Parathyroid adenoma (tissue), 2 donors: ENCODE measurements around the gene BOLA3.

Experiments used
- H2AFZ ChIP-seq: fragments of 300-600 bp; sonication (generic); one replicate; pipeline ENCODE4 v1.7.0; 2017; ENCODE audit warnings: antibody characterized with exemption, mild to moderate bottlenecking
- H3K27ac ChIP-seq: fragments of 300-600 bp; sonication (generic); one replicate; pipeline ENCODE4 v1.7.0; 2017
- H3K27me3 ChIP-seq: fragments of 300-600 bp; sonication (generic); one replicate; pipeline ENCODE4 v1.7.0; 2017; ENCODE audit warnings: low read length; ENCODE audit not compliant: control insufficient read depth, insufficient read depth
- H3K36me3 ChIP-seq: fragments of 300-600 bp; sonication (generic); one replicate; pipeline ENCODE4 v1.7.0; 2017; ENCODE audit warnings: low read length; ENCODE audit not compliant: control insufficient read depth, insufficient read depth
- H3K4me1 ChIP-seq: fragments of 300-600 bp; sonication (generic); one replicate; pipeline ENCODE4 v1.7.0; 2017; ENCODE audit warnings: control low read depth
- H3K4me2 ChIP-seq: fragments of 300-600 bp; sonication (generic); one replicate; pipeline ENCODE4 v1.7.0; 2017; ENCODE audit warnings: low read length
- H3K4me3 ChIP-seq: fragments of 300-600 bp; sonication (generic); one replicate; pipeline ENCODE4 v1.7.0; 2017; ENCODE audit warnings: low read depth, low read length
- H3K79me2 ChIP-seq: fragments of 300-600 bp; sonication (generic); one replicate; pipeline ENCODE4 v1.7.0; 2017; ENCODE audit warnings: control low read depth
- H3K9ac ChIP-seq: fragments of 300-600 bp; sonication (generic); one replicate; pipeline ENCODE4 v1.7.0; 2017; ENCODE audit warnings: mild to moderate bottlenecking
- H3K9me3 ChIP-seq: fragments of 300-600 bp; sonication (generic); one replicate; pipeline ENCODE4 v1.7.0; 2017; ENCODE audit warnings: low read length; ENCODE audit not compliant: control insufficient read depth
- TF ChIP-seq, protein P1 (sequence below): fragments of 300-600 bp; sonication (generic); IDR thresholded peaks from one replicate; pipeline ENCODE4 v1.7.0; 2017; ENCODE audit warnings: antibody characterized with exemption, mild to moderate bottlenecking
- donor health status: primary hyperparathyroidism.

Gene BOLA3

DNA sequence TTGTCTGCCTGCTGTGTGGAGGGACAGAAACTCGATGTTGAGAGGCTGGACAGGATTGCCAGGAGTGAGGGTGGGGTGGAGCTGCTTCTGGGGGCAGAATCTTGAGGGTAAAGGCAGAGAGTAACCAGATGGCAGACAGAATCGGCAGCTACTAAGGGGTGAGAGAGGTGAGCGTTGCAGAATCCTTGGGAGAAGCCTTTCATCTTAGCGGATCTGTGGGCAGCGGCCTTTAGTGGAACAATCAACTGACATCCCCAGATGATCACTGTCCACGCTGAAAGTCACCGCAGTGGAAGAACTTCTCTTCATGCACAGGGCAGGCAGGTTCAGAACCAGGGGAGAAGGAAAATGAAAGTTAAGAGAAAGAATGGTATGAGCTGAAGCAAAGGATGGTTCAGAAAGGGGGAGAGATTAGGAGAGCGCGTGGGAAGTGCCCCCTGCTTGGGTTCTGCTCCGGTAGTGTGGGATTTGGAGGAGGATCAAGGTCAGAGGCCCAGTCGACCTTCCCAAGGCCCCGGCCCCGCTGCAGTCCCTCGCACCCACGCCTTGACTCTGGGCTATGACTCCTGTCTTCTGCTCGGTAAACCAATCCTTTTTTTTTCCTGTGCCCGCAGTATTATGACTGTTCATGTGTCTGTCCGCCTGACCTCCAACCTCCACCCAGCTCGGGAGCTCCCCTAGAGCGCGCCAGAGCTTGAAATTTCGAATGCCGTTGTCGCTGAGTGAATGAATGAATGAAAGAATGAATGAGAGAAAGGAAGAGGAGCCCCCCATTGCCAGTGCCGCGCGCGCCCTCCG, 584 bp downstream of the BOLA3 start:
- H3K4me2 ChIP-seq, result peak overlapping the region; percentile 68
- TF ChIP-seq, protein P1, sequence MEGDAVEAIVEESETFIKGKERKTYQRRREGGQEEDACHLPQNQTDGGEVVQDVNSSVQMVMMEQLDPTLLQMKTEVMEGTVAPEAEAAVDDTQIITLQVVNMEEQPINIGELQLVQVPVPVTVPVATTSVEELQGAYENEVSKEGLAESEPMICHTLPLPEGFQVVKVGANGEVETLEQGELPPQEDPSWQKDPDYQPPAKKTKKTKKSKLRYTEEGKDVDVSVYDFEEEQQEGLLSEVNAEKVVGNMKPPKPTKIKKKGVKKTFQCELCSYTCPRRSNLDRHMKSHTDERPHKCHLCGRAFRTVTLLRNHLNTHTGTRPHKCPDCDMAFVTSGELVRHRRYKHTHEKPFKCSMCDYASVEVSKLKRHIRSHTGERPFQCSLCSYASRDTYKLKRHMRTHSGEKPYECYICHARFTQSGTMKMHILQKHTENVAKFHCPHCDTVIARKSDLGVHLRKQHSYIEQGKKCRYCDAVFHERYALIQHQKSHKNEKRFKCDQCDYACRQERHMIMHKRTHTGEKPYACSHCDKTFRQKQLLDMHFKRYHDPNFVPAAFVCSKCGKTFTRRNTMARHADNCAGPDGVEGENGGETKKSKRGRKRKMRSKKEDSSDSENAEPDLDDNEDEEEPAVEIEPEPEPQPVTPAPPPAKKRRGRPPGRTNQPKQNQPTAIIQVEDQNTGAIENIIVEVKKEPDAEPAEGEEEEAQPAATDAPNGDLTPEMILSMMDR, result no peak
- peak overlapping the region; percentile 83 for H3K4me3 ChIP-seq
- peaks cover 3% of the 10 kb centered on the region for H3K4me1 ChIP-seq
- H3K36me3 ChIP-seq, result no peaks in the 10 kb centered on the region
- peak overlapping the region; percentile 94 for H2AFZ ChIP-seq
- H3K9ac ChIP-seq, result peak overlapping the region; percentile 9
- H3K27me3 ChIP-seq, result no peaks in the 10 kb centered on the region
- peaks cover 2% of the 10 kb centered on the region for H3K79me2 ChIP-seq
- no peaks in the 10 kb centered on the region for H3K9me3 ChIP-seq
- no peak overlapping the region for H3K27ac ChIP-seq

- Histone ChIP-seq H3K4me3 (no peak overlapping the region), H3K27ac (no peak overlapping the region), H3K4me1 (no peaks in the 10 kb centered on the region), H3K4me2 (no peak overlapping the region), H3K79me2 (peaks cover 8% of the 10 kb centered on the region), H3K9me3 (no peaks in the 10 kb centered on the region), H3K36me3 (no peaks in the 10 kb centered on the region), H2AFZ (no peak overlapping the region), H3K27me3 (no peaks in the 10 kb centered on the region), H3K9ac (no peak overlapping the region)
- TF ChIP-seq, protein P1, result no peak
Measured at GRCh38 chr2:74142340-74142739, 5.4 kb downstream of the BOLA3 start.

DNA sequence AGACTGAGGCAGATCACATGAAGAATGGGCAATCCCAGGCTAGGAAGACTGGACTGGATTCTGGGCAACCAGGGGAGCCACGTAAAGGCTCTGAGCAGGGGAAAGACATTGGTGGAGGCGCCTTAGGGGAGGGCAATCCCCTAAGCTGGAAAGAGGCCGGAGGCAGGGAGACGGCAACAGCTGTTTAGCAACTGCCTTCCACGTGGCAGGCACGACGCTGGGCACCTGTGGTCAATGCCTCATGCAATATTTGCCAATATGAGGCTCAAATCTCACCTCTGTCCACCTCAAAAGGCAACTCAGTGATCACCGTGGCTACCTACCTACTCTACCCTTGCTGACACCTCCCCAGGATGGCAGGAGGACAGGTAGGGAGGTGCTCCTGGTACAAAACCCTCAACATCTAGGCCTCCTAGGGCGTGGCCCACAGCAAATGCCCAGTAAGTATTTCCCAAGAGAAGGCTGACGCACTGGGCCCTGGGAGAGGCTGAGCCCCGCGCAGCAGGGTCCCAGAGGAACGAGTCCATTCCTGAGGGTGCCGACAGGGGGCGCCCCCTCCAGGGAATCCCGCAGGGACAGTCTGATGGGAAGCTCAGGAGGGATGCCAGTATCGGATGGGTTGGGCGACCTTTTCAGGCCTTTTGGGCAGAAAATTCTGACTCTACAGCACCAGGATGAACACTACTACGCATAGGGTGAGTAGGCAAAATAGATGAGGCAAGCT, 8.9 kb downstream of the BOLA3 start:
- H3K9me3 ChIP-seq, result no peaks in the 10 kb centered on the region
- H3K79me2 ChIP-seq, result peaks cover 6% of the 10 kb centered on the region
- no peak overlapping the region for H3K4me3 ChIP-seq
- no peaks in the 10 kb centered on the region for H3K27me3 ChIP-seq
- H3K36me3 ChIP-seq, result no peaks in the 10 kb centered on the region
- no peak overlapping the region for H3K4me2 ChIP-seq
- H3K27ac ChIP-seq, result no peak overlapping the region
- H3K4me1 ChIP-seq, result no peaks in the 10 kb centered on the region
- no peak overlapping the region for H3K9ac ChIP-seq
- TF ChIP-seq, protein P1, result no peak
- no peak overlapping the region for H2AFZ ChIP-seq

- Histone ChIP-seq H3K4me2 (no peak overlapping the region), H3K4me1 (no peaks in the 10 kb centered on the region), H3K36me3 (no peaks in the 10 kb centered on the region), H3K4me3 (no peak overlapping the region), H3K79me2 (peaks cover 6% of the 10 kb centered on the region), H3K27ac (no peak overlapping the region), H3K27me3 (no peaks in the 10 kb centered on the region), H3K9me3 (no peaks in the 10 kb centered on the region), H3K9ac (no peak overlapping the region), H2AFZ (no peak overlapping the region)
- TF ChIP-seq, protein P1, result no peak
Measured at GRCh38 chr2:74137651-74138599, 9.8 kb downstream of the BOLA3 start.
